ENCODE measurements around the gene MYH6. TPM values are rescaled to one million over a fixed set of nuclear protein-coding genes. Genes with fewer than 3 reads are reported as not detected.

The MYH6 gene
- total RNA-seq (2022; extraction: Qiagen RNA extraction; ENCODE audit: low read depth), result 0.02 TPM in 1 of 5 replicates, not detected in the others

DNA sequence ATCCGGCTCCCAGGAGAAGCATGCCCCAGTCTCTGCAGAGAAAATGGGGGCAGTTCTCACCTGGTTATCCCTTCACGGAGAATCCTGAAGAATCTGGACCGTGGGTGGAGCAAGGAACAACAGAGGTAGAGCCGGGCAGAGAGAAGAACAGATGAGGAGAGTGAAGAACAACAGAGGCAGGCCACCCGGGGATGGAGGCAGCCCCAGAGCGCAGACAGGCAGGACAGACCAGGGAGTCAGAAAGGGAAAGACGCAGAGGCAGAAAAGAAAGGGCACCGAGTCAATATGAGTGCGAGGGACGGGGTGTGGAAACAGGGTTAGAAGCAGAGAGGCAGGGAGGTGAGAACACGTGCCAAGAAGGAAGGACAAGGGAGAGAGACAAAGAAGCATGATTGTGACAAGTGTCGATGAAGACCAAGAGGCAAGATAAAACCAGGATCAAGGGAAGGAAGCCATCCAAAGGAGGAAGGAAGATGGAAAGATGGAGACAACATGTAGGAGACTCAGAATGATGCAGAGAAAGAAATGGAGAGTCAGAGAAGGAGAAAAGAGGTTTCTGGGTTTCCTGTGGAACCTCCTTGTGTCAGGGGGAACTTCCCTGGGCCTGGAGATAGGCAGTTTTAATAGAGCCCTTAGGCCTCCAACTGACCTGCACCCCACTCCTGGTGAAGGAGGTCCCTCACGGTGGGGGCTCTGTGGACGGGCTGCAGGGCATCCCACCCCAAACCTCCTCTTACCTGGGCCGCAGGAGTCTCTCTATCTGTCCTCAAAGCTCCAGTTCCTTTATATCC is at the start of gene MYH6:
TSS of gene MYH6 (minus strand) at position 758 of the 791 bp plus-strand sequence. CDS start 1,050 bp downstream, outside the sequence.

DNA sequence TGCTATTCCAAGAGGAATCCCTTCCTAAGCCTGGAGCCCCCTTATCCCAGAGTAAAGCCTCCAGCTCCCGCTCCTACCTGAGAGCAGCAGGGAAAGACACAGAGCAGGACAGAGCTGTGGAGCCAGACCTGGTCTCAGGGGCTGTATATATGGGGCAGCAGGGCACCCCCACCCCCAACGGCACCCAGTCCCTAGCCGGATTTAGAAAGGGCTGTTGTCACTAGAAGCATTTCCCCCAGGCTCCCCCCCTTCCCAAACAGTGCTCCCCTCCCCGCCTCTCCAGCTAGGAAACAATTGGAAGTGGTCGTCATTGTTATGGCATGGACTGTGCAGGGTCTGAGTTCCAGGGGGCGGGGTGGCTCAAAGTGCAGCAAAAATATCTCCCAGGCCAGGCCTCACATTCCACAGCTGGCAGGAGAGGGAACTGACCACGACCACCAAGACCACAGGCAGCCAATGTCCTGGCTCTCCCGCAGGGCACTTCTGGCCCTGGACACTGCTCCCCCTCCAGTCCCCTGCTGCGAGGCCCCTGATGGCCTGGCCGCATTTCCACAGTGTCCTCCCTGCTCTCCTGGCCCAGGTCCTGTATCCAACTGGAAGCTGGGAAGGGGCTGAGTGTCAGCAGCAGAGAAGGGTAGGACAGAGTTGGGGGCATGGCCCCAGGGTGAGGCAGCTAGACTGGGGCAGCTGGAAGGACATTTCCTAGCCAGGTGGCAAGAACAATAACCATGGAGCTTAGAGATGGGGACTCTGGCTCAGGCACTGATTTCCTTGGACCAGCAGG is 27.7 kb upstream of the MYH6 start, which contains the start of gene MYH7:
TSS of gene MYH7 (minus strand) at position 118 of the 784 bp plus-strand sequence. CDS start 1,928 bp downstream, outside the sequence.

DNA sequence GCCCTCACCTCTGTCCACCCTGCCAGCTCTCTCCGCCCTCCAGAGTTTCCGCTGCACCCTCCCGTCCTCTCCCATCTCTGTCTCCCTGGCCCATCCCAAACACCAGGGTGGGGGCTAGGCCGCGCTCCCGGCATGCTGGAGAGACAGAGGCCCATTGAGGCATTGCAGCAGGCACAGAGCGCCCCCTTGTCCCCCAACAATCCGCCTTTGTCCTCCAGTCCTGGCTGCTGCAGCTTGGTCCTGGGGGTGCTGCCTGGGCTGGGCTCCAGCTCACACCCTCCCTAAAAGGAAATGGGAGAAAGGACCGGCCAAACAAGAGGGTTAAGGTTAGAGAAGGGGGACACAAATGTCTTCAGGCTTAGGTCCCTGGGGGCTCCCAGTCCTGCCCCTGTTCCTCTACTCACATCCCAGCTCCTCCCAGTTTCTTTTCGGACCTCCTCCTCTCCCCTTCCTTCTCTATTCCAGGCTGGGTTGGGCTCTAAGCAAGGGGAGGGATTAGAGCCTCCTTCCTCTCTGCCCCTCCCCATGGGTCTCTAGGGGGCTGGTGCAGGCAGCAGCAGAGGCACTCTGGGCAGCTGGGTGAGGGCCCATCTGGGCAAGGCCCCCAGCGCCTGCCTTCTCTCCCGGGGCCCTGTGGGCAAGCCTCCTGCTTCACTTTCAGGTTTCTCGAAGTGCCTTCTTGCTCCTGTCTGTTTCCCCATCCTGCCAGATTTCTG is 31.4 kb downstream of the MYH6 start, which contains the start of gene CMTM5:
TSS of gene CMTM5 (plus strand) at position 565 of the 716 bp plus-strand sequence. CDS start 206 bp downstream, outside the sequence.

DNA sequence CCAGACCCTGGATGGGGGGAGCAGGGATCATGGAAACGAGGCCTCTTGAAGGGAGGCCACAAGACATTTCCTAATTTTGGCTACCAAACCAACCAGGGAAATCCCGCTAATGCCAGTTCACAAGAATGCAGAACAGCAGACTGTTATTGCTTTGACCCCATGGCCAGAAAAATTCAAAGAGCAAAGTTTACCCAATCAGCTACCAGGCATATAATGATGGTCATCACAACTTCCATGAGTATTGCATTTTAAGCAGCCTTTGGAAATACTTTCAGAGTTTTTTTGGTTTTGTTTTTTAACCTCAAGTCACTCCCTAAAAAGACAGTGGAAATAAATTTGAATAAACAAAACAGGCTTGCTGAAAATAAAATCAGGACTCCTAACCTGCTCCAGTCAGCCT is 35.6 kb downstream of the MYH6 start, which contains the start of gene IL25:
TSS of gene IL25 (plus strand) at position 301 of the 400 bp plus-strand sequence.

DNA sequence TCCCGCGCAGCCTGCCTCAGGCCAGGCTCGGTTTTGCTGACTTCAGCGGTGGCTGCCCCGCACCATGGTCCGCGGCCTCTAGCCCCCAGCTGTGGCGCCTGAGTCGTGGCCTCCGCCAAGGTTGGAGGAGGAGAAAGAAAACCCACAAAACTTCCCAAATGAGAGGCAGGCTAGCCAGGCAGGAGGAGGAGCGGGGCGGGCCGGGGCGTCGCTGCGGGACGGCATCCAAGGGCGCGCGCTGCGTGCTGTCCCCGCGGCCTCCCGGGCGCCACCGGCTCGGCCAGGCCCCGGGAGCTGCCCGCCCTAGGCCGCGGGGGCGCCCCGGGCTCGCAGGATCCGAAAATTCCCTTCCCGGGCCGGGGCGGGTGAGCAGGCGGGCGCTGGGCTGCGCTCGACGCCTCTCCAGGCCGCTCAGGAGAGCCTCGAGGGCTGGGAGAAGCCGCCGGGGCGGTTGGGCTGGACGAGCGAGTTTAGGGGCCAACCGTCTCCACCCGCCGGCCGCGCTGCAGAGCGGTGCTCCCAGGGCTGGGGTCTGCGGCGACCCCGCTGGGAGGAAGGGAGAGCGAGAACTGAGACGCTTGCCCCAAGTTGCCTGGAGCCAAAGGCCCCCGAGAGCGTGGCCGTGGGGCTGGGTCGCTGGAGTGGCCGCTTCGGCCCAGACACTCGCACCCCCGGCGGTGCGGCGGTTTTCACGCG is 42.9 kb downstream of the MYH6 start, which contains the start of gene EFS:
TSS of gene EFS (minus strand) at position 137 of the 696 bp plus-strand sequence. CDS start 147 bp downstream, outside the sequence.

DNA sequence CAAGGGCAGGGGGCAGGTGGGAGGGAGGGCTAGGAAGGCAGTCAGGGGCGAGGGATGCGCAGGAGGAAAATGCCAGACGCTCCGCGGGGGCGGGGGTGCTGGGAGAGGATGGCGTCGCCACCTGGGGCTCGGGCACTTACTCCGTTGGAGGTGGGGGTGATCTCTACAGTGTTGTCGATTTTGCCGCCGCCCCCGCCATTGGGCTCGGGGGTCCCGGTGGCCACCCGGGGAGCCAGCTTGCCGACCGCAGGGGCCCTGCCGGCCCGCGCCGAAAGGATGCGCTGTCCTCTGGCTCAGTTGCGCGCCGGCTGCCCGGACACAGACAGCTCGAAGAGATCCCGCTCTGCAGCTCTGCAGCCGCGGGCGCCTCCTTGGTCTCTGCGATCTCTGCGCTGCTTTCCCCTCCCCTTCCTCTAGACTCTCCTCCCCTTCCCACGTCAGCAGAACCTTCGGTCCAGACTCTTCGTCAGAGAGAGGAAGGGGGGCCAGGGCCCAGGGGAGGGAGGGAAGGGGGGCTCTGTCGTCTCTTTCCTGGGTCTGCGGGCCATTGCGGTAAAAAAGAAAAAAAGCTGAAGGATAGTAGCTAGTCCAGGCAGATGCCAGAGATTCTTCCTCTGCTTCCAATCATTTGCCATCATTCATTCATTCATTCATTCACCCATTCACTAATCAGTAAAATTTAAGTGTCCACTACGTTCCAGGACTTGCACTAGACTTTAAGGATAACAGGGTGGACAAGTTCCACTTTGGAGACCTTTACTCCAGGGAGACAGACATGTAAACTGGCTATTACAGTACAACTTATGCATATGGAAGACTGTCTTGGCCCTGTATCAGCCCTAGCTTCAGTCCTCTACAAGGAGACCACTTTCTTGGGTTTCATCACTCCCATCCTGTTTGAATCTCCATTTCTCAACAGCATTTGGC is 55.3 kb downstream of the MYH6 start, which contains the start of gene SLC22A17:
TSS of gene SLC22A17 (minus strand) at position 382 of the 927 bp plus-strand sequence.

Other genes starting within 250 kb of the MYH6 start
- 0.73 to 1.9 TPM (median 1.4 TPM) in 5 replicates for gene SLC7A8, start 224.6 kb downstream of the MYH6 start, total RNA-seq (2022; extraction: Qiagen RNA extraction; ENCODE audit: low read depth)
- not detected in 5 replicates for gene RNF212B, start 170.3 kb downstream of the MYH6 start, total RNA-seq (2022; extraction: Qiagen RNA extraction; ENCODE audit: low read depth)
- gene HOMEZ, start 122.1 kb downstream of the MYH6 start, total RNA-seq (2022; extraction: Qiagen RNA extraction; ENCODE audit: low read depth), result 5.7 to 9.9 TPM (median 9.2 TPM) in 5 replicates
- gene PPP1R3E, start 105.4 kb downstream of the MYH6 start, total RNA-seq (2022; extraction: Qiagen RNA extraction; ENCODE audit: low read depth), result 3.0 to 5.3 TPM (median 3.6 TPM) in 5 replicates
- gene BCL2L2, start 101.4 kb downstream of the MYH6 start, total RNA-seq (2022; extraction: Qiagen RNA extraction; ENCODE audit: low read depth), result 15.2 to 23.4 TPM (median 20.0 TPM) in 5 replicates
- 138 to 165 TPM (median 160 TPM) in 5 replicates for gene PABPN1, start 86.8 kb downstream of the MYH6 start, total RNA-seq (2022; extraction: Qiagen RNA extraction; ENCODE audit: low read depth)
- gene SLC22A17, start 55.4 kb downstream of the MYH6 start, total RNA-seq (2022; extraction: Qiagen RNA extraction; ENCODE audit: low read depth), result 5.4 to 8.1 TPM (median 6.9 TPM) in 5 replicates
- not detected in 5 replicates for gene EFS, start 43.1 kb downstream of the MYH6 start, total RNA-seq (2022; extraction: Qiagen RNA extraction; ENCODE audit: low read depth)
- not detected in 5 replicates for gene IL25, start 35.5 kb downstream of the MYH6 start, total RNA-seq (2022; extraction: Qiagen RNA extraction; ENCODE audit: low read depth)
- gene CMTM5, start 31.2 kb downstream of the MYH6 start, total RNA-seq (2022; extraction: Qiagen RNA extraction; ENCODE audit: low read depth), result not detected in 5 replicates
- not detected in 5 replicates for gene MYH7, start 27.4 kb upstream of the MYH6 start, total RNA-seq (2022; extraction: Qiagen RNA extraction; ENCODE audit: low read depth)
- gene NGDN, start 61.4 kb upstream of the MYH6 start, total RNA-seq (2022; extraction: Qiagen RNA extraction; ENCODE audit: low read depth), result 54.4 to 73.7 TPM (median 65.0 TPM) in 5 replicates
- gene ZFHX2, start 143.5 kb upstream of the MYH6 start, total RNA-seq (2022; extraction: Qiagen RNA extraction; ENCODE audit: low read depth), result 0.85 to 1.8 TPM (median 1.3 TPM) in 5 replicates
- 11.9 to 15.2 TPM (median 15.0 TPM) in 5 replicates for gene THTPA, start 148.0 kb upstream of the MYH6 start, total RNA-seq (2022; extraction: Qiagen RNA extraction; ENCODE audit: low read depth)
- gene AP1G2, start 159.5 kb upstream of the MYH6 start, total RNA-seq (2022; extraction: Qiagen RNA extraction; ENCODE audit: low read depth), result 34.0 to 61.8 TPM (median 48.7 TPM) in 5 replicates
- gene JPH4, start 170.5 kb upstream of the MYH6 start, total RNA-seq (2022; extraction: Qiagen RNA extraction; ENCODE audit: low read depth), result 0.04 to 0.08 TPM (median 0.07 TPM) in 3 of 5 replicates, not detected in the others
- gene DHRS2, start 228.1 kb upstream of the MYH6 start, total RNA-seq (2022; extraction: Qiagen RNA extraction; ENCODE audit: low read depth), result 5.0 to 9.9 TPM (median 7.3 TPM) in 5 replicates